ENCODE data around the gene P2RY13.

Gene P2RY13

GRCh38 chr3:151319628-151320027 lies 9.7 kb downstream of the P2RY13 start:
- DNase-seq: no peak

- DNase-seq: no peak
Measured at GRCh38 chr3:151318991-151319390, 10.4 kb downstream of the P2RY13 start.

- DNase-seq: no peak
Measured at GRCh38 chr3:151318313-151318712, 11.0 kb downstream of the P2RY13 start.

GRCh38 chr3:151316267-151316991 lies 12.9 kb downstream of the P2RY13 start, which contains the start of gene GPR87:
TSS of gene GPR87 (minus strand) at chr3:151316820. CDS start at chr3:151300100, 16,720 bp downstream.
- DNase-seq: no peak

GRCh38 chr3:151315846-151316245 lies 13.5 kb downstream of the P2RY13 start:
- no peak for DNase-seq

GRCh38 chr3:151315136-151315535 lies 14.2 kb downstream of the P2RY13 start:
- DNase-seq: no peak

GRCh38 chr3:151314593-151314992 lies 14.8 kb downstream of the P2RY13 start:
- DNase-seq: no peak

GRCh38 chr3:151314137-151314536 lies 15.2 kb downstream of the P2RY13 start:
- no peak for DNase-seq

- DNase-seq: no peak
Measured at GRCh38 chr3:151312972-151313371, 16.4 kb downstream of the P2RY13 start.

- no peak for DNase-seq
Measured at GRCh38 chr3:151309566-151309965, 19.8 kb downstream of the P2RY13 start.

- no peak for DNase-seq
Measured at GRCh38 chr3:151307583-151308488, 21.5 kb downstream of the P2RY13 start.

GRCh38 chr3:151307131-151307530 lies 22.2 kb downstream of the P2RY13 start:
- DNase-seq: no peak

GRCh38 chr3:151306168-151306810 lies 23.1 kb downstream of the P2RY13 start:
- DNase-seq: no peak

- no peak for DNase-seq
Measured at GRCh38 chr3:151305775-151306151, 23.6 kb downstream of the P2RY13 start.

GRCh38 chr3:151305060-151305774 lies 24.1 kb downstream of the P2RY13 start:
- no peak for DNase-seq

GRCh38 chr3:151303751-151304150 lies 25.6 kb downstream of the P2RY13 start:
- no peak for DNase-seq

- DNase-seq: no peak
Measured at GRCh38 chr3:151301787-151302186, 27.6 kb downstream of the P2RY13 start.

- DNase-seq: no peak
Measured at GRCh38 chr3:151300539-151300938, 28.8 kb downstream of the P2RY13 start.

GRCh38 chr3:151299006-151299405 lies 30.3 kb downstream of the P2RY13 start:
- no peak for DNase-seq

GRCh38 chr3:151297429-151297828 lies 31.9 kb downstream of the P2RY13 start:
- DNase-seq: no peak

- DNase-seq: no peak
Measured at GRCh38 chr3:151296226-151296625, 33.1 kb downstream of the P2RY13 start.

GRCh38 chr3:151293127-151293526 lies 36.2 kb downstream of the P2RY13 start:
- no peak for DNase-seq

GRCh38 chr3:151290673-151291072 lies 38.7 kb downstream of the P2RY13 start:
- DNase-seq: no peak

Data from NCI-H146 (cell line).